ENCODE data around the gene RND2.
"Not testable (repeated sequence)": the region's sequence is repeated elsewhere in the genome, so short reads cannot be mapped to it uniquely, and the experiment has no call there.

RND2 gene

GRCh38 chr17:43025766-43026537, 921 bp downstream of the RND2 start:
- no peak for DNase-seq

GRCh38 chr17:43026595-43026994, 1.6 kb downstream of the RND2 start:
- no peak for DNase-seq

GRCh38 chr17:43027091-43028032, 2.3 kb downstream of the RND2 start:
- DNase-seq: no peak

GRCh38 chr17:43028221-43028861, 3.3 kb downstream of the RND2 start:
- no peak for DNase-seq

- DNase-seq: peak in 11 of 58 donors; percentile 7 to 50 (median 21)
Measured at GRCh38 chr17:43030137-43030767, 5.2 kb downstream of the RND2 start.

- no peak for DNase-seq
Measured at GRCh38 chr17:43031666-43032065, 6.6 kb downstream of the RND2 start.

GRCh38 chr17:43033948-43034881, 9.2 kb downstream of the RND2 start:
- peak in 3 of 58 donors; percentile 14 to 38 (median 21) for DNase-seq

GRCh38 chr17:43034894-43035293, 9.9 kb downstream of the RND2 start:
- no peak for DNase-seq

- no peak for DNase-seq
Measured at GRCh38 chr17:43039646-43040045, 14.6 kb downstream of the RND2 start.

- no peak for DNase-seq
Measured at GRCh38 chr17:43040655-43041054, 15.6 kb downstream of the RND2 start.

GRCh38 chr17:43042025-43042628, 17.1 kb downstream of the RND2 start:
- no peak for DNase-seq

- no peak for DNase-seq
Measured at GRCh38 chr17:43043307-43043706, 18.3 kb downstream of the RND2 start.

GRCh38 chr17:43044024-43044423, 19.0 kb downstream of the RND2 start:
- no peak for DNase-seq

- no peak for DNase-seq
Measured at GRCh38 chr17:43051969-43052368, 26.9 kb downstream of the RND2 start.

- DNase-seq: not testable (repeated sequence)
Measured at GRCh38 chr17:43053008-43053407, 28.0 kb downstream of the RND2 start.

- no peak for DNase-seq
Measured at GRCh38 chr17:43056051-43056450, 31.0 kb downstream of the RND2 start.

- no peak for DNase-seq
Measured at GRCh38 chr17:43062984-43063638, 38.1 kb downstream of the RND2 start.

GRCh38 chr17:43068570-43069367, 43.7 kb downstream of the RND2 start:
- peak in 1 of 58 donors; percentile 6 for DNase-seq

Data from anterior cingulate cortex (tissue), 58 donors.